ENCODE data around the gene EIF5.

DNA sequence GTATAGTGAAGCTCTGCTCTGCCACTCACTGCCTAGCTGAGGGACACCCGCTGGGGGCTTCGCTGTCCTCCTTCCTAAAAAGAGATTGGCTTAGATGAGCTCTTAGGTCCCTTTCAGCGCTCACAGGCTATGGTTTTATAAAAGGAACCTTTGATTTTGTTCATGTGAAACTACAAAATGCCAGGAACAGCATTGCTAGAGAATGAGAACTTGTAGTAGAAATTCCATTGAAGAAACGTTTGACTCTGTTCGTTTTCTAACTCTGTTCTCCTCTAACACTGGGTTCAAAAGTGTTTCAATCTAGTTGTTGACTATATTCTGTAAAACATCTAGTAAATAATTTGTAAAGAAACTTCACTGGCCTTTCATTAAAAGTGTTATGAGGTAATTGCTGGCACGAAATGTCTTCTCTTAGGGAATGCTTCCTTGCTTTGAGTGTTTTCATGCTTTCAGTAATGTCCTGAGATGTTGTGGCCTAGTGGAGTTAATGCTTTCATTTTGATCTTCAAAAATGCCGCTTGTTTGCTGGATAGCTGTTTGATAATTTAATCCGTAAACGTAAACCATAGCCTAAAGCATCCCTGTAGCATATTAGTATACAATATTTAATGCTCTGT lies 52.8 kb downstream of the EIF5 start:
- TF ChIP-seq, protein P1, sequence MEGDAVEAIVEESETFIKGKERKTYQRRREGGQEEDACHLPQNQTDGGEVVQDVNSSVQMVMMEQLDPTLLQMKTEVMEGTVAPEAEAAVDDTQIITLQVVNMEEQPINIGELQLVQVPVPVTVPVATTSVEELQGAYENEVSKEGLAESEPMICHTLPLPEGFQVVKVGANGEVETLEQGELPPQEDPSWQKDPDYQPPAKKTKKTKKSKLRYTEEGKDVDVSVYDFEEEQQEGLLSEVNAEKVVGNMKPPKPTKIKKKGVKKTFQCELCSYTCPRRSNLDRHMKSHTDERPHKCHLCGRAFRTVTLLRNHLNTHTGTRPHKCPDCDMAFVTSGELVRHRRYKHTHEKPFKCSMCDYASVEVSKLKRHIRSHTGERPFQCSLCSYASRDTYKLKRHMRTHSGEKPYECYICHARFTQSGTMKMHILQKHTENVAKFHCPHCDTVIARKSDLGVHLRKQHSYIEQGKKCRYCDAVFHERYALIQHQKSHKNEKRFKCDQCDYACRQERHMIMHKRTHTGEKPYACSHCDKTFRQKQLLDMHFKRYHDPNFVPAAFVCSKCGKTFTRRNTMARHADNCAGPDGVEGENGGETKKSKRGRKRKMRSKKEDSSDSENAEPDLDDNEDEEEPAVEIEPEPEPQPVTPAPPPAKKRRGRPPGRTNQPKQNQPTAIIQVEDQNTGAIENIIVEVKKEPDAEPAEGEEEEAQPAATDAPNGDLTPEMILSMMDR (IDR thresholded peaks at IDR 0.05) = no peak
- TF ChIP-seq POLR2A (IDR thresholded peaks at IDR 0.05) = no peak
